DOHH2 (cell line): ENCODE data around the gene EHD3.

ENCODE experiments used
- H3F3A ChIP-seq: fragments of 200-600 bp; sonication (generic), shearing (Covaris generic); 2 replicates; pipeline ENCODE4 v1.6.0; 2016; ENCODE audit warnings: antibody characterized with exemption, mild to moderate bottlenecking; ENCODE audit not compliant: control insufficient read depth, insufficient read depth
- H3K27ac ChIP-seq: fragments of 200-600 bp; sonication (generic); 2 replicates; pipeline ENCODE4 v1.5.1; 2014; ENCODE audit warnings: low read depth, mild to moderate bottlenecking, low read length, moderate library complexity
- H3K27me3 ChIP-seq: fragments of 200-600 bp; sonication (generic); 2 replicates; pipeline ENCODE4 v1.6.1; 2014; ENCODE audit warnings: mild to moderate bottlenecking, low read length, mixed read lengths; ENCODE audit not compliant: control insufficient read depth
- H3K36me3 ChIP-seq: fragments of 200-600 bp; sonication (generic); 2 replicates; pipeline ENCODE4 v1.6.1; 2014; ENCODE audit warnings: mild to moderate bottlenecking, low read length, moderate library complexity, mixed read lengths; ENCODE audit not compliant: control insufficient read depth
- H3K4me1 ChIP-seq: fragments of 200-600 bp; sonication (generic); 2 replicates; pipeline ENCODE4 v1.6.1; 2014; ENCODE audit warnings: mild to moderate bottlenecking, low read length, mixed read lengths; ENCODE audit not compliant: control insufficient read depth
- H3K4me2 ChIP-seq: fragments of 200-600 bp; sonication (generic); 2 replicates; pipeline ENCODE4 v1.6.0; 2014; ENCODE audit warnings: mild to moderate bottlenecking, low read length, moderate library complexity
- H3K4me3 ChIP-seq: fragments of 200-600 bp; sonication (generic); 2 replicates; pipeline ENCODE4 v1.5.1; 2014; ENCODE audit warnings: mild to moderate bottlenecking, low read length, mixed read lengths
- H3K79me2 ChIP-seq: fragments of 200-600 bp; sonication (generic); 2 replicates; pipeline ENCODE4 v1.6.1; 2014; ENCODE audit warnings: mild to moderate bottlenecking, low read length, mixed read lengths; ENCODE audit not compliant: control insufficient read depth
- H3K9me2 ChIP-seq: fragments of 200-600 bp; sonication (generic); replicated peaks from 2 replicates; pipeline ENCODE4 v1.6.1; 2014; ENCODE audit warnings: mild to moderate bottlenecking, low read length, mixed read lengths; ENCODE audit not compliant: control insufficient read depth
- H3K9me3 ChIP-seq: fragments of 200-600 bp; sonication (generic); 2 replicates; pipeline ENCODE4 v1.6.1; 2014; ENCODE audit warnings: antibody characterized with exemption, low read length, mixed read lengths; ENCODE audit not compliant: control insufficient read depth, insufficient read depth
- H4K20me1 ChIP-seq: fragments of 200-600 bp; sonication (generic); 2 replicates; pipeline ENCODE4 v1.6.0; 2014; ENCODE audit warnings: low read depth, mild to moderate bottlenecking, antibody characterized with exemption, low read length, moderate library complexity; ENCODE audit not compliant: control insufficient read depth, insufficient read depth
- EZH2phosphoT487 ChIP-seq: fragments of 200-600 bp; sonication (generic); IDR thresholded peaks from 2 replicates; pipeline ENCODE4 v1.6.1; 2017; ENCODE audit warnings: borderline replicate concordance, mild to moderate bottlenecking, antibody characterized with exemption, low read length, moderate library complexity, mixed read lengths
- TF ChIP-seq, protein P1 (sequence below): fragments of 200-600 bp; sonication (generic); IDR thresholded peaks from one replicate; pipeline ENCODE4 v1.5.1; 2014; ENCODE audit warnings: antibody characterized with exemption, mild to moderate bottlenecking, low read depth, low read length; ENCODE audit not compliant: poor library complexity, severe bottlenecking

EHD3 gene

DNA sequence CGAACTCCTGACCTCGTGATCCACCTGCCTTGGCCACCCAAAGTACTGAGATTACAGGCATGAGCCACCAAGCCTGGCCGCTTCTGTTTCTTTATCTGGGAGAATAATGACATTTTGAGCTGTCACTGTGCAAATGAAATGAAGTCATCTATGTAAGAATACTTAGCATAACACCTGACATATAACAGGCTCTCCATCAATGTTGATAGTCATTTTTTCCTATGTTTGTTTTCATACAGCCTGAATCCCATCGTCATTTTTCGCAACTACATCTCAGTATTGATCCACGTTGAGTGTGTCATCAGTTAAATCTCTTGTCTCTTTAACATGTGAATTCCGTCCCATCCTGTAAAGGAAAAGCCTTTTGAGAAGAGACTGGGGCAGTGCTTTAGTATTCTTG is 10.2 kb upstream of the EHD3 start:
- Histone ChIP-seq H4K20me1 (no peaks in the 10 kb centered on the region), H3K4me3 (no peak overlapping the region), H3K9me2 (no peaks in the 10 kb centered on the region), H3K36me3 (no peaks in the 10 kb centered on the region), H3K27me3 (peaks cover 26% of the 10 kb centered on the region), H3K79me2 (no peaks in the 10 kb centered on the region), H3K27ac (no peak overlapping the region), H3K4me1 (peaks cover 27% of the 10 kb centered on the region), H3K9me3 (no peaks in the 10 kb centered on the region), H3F3A (peaks cover 4% of the 10 kb centered on the region; the same call in 1 of the 2 replicates), H3K4me2 (no peak overlapping the region)
- TF ChIP-seq, protein P1, sequence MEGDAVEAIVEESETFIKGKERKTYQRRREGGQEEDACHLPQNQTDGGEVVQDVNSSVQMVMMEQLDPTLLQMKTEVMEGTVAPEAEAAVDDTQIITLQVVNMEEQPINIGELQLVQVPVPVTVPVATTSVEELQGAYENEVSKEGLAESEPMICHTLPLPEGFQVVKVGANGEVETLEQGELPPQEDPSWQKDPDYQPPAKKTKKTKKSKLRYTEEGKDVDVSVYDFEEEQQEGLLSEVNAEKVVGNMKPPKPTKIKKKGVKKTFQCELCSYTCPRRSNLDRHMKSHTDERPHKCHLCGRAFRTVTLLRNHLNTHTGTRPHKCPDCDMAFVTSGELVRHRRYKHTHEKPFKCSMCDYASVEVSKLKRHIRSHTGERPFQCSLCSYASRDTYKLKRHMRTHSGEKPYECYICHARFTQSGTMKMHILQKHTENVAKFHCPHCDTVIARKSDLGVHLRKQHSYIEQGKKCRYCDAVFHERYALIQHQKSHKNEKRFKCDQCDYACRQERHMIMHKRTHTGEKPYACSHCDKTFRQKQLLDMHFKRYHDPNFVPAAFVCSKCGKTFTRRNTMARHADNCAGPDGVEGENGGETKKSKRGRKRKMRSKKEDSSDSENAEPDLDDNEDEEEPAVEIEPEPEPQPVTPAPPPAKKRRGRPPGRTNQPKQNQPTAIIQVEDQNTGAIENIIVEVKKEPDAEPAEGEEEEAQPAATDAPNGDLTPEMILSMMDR = no peak
- TF ChIP-seq EZH2phosphoT487 = no peak

- H4K20me1 ChIP-seq = no peaks in the 10 kb centered on the region
- H3K4me1 ChIP-seq = peaks cover 7% of the 10 kb centered on the region
- H3K79me2 ChIP-seq = no peaks in the 10 kb centered on the region
- peaks cover 34% of the 10 kb centered on the region for H3K27me3 ChIP-seq
- no peaks in the 10 kb centered on the region for H3K36me3 ChIP-seq
- H3K9me2 ChIP-seq = no peaks in the 10 kb centered on the region
- no peak overlapping the region for H3K27ac ChIP-seq
- H3F3A ChIP-seq = no peaks in the 10 kb centered on the region
- H3K4me3 ChIP-seq = no peak overlapping the region
- TF ChIP-seq EZH2phosphoT487 = no peak
- TF ChIP-seq, protein P1 = no peak
- H3K9me3 ChIP-seq = no peaks in the 10 kb centered on the region
- H3K4me2 ChIP-seq = no peak overlapping the region
Measured at GRCh38 chr2:31226266-31226665, 7.7 kb upstream of the EHD3 start.

DNA sequence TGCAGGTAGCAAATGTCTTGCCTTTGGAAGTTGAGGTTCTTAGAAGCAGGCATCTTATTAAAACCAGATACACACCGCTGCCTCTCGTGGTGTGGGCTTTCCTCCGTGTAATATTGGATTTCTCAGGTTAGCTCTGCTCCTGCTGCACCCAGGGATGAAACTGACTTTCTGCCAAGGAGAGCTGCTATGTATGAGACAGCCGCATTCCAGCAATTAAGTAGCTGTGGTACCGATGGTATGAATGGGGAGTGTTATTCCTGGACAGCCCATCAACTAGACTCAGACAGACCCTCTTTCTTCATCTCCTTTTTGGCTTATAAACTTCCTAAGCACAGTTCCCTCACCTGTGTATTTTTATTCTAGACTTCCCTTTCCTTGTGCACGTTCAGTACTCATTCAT is 6.8 kb upstream of the EHD3 start:
- H3K79me2 ChIP-seq = no peaks in the 10 kb centered on the region
- peaks cover 32% of the 10 kb centered on the region for H3K27me3 ChIP-seq
- no peaks in the 10 kb centered on the region for H3K9me2 ChIP-seq
- TF ChIP-seq, protein P1 = no peak
- TF ChIP-seq EZH2phosphoT487 = no peak
- no peaks in the 10 kb centered on the region for H3K9me3 ChIP-seq
- no peak overlapping the region for H3K27ac ChIP-seq
- no peak overlapping the region for H3K4me3 ChIP-seq
- H4K20me1 ChIP-seq = no peaks in the 10 kb centered on the region
- H3K4me1 ChIP-seq = peaks cover 3% of the 10 kb centered on the region; the same call in 1 of the 2 replicates
- no peak overlapping the region for H3K4me2 ChIP-seq
- H3F3A ChIP-seq = no peaks in the 10 kb centered on the region
- no peaks in the 10 kb centered on the region for H3K36me3 ChIP-seq
